ENCODE measurements around the gene CD52. TPM values are rescaled to one million over a fixed set of nuclear protein-coding genes. Genes with fewer than 3 reads are reported as not detected.

CD52 gene
- total and polyA plus RNA-seq, 2 experiments from 2014 or later: 7.3 TPM; not detected in 1

- no peaks in the 10 kb centered on the region for H3K79me2 ChIP-seq (replicated peaks; ENCODE audit: insufficient read depth)
- no peak overlapping the region for H3K4me2 ChIP-seq
- H3K27me3 ChIP-seq (ENCODE audit: insufficient read depth): peaks cover 26% of the 10 kb centered on the region
- no peak overlapping the region for H3K27ac ChIP-seq (ENCODE audit: low read depth)
- no peak for ATAC-seq
- H3K4me1 ChIP-seq (ENCODE audit: insufficient read depth): peaks cover 15% of the 10 kb centered on the region
- Mint-ChIP-seq H3K36me3 (ENCODE audit: low read depth) (no peaks in the 10 kb centered on the region), H3K4me1 (peaks cover 43% of the 10 kb centered on the region), H3K27me3 (ENCODE audit: insufficient read depth, low read depth, poor library complexity) (peaks cover 33% of the 10 kb centered on the region), H3K27ac (no peak overlapping the region), H3K4me3 (no peak overlapping the region), H3K9me3 (no peaks in the 10 kb centered on the region)
- TF ChIP-seq STAT1 (IDR thresholded peaks at IDR 0.05; ENCODE audit: unreplicated experiment): no peak
- TF ChIP-seq, protein P1, sequence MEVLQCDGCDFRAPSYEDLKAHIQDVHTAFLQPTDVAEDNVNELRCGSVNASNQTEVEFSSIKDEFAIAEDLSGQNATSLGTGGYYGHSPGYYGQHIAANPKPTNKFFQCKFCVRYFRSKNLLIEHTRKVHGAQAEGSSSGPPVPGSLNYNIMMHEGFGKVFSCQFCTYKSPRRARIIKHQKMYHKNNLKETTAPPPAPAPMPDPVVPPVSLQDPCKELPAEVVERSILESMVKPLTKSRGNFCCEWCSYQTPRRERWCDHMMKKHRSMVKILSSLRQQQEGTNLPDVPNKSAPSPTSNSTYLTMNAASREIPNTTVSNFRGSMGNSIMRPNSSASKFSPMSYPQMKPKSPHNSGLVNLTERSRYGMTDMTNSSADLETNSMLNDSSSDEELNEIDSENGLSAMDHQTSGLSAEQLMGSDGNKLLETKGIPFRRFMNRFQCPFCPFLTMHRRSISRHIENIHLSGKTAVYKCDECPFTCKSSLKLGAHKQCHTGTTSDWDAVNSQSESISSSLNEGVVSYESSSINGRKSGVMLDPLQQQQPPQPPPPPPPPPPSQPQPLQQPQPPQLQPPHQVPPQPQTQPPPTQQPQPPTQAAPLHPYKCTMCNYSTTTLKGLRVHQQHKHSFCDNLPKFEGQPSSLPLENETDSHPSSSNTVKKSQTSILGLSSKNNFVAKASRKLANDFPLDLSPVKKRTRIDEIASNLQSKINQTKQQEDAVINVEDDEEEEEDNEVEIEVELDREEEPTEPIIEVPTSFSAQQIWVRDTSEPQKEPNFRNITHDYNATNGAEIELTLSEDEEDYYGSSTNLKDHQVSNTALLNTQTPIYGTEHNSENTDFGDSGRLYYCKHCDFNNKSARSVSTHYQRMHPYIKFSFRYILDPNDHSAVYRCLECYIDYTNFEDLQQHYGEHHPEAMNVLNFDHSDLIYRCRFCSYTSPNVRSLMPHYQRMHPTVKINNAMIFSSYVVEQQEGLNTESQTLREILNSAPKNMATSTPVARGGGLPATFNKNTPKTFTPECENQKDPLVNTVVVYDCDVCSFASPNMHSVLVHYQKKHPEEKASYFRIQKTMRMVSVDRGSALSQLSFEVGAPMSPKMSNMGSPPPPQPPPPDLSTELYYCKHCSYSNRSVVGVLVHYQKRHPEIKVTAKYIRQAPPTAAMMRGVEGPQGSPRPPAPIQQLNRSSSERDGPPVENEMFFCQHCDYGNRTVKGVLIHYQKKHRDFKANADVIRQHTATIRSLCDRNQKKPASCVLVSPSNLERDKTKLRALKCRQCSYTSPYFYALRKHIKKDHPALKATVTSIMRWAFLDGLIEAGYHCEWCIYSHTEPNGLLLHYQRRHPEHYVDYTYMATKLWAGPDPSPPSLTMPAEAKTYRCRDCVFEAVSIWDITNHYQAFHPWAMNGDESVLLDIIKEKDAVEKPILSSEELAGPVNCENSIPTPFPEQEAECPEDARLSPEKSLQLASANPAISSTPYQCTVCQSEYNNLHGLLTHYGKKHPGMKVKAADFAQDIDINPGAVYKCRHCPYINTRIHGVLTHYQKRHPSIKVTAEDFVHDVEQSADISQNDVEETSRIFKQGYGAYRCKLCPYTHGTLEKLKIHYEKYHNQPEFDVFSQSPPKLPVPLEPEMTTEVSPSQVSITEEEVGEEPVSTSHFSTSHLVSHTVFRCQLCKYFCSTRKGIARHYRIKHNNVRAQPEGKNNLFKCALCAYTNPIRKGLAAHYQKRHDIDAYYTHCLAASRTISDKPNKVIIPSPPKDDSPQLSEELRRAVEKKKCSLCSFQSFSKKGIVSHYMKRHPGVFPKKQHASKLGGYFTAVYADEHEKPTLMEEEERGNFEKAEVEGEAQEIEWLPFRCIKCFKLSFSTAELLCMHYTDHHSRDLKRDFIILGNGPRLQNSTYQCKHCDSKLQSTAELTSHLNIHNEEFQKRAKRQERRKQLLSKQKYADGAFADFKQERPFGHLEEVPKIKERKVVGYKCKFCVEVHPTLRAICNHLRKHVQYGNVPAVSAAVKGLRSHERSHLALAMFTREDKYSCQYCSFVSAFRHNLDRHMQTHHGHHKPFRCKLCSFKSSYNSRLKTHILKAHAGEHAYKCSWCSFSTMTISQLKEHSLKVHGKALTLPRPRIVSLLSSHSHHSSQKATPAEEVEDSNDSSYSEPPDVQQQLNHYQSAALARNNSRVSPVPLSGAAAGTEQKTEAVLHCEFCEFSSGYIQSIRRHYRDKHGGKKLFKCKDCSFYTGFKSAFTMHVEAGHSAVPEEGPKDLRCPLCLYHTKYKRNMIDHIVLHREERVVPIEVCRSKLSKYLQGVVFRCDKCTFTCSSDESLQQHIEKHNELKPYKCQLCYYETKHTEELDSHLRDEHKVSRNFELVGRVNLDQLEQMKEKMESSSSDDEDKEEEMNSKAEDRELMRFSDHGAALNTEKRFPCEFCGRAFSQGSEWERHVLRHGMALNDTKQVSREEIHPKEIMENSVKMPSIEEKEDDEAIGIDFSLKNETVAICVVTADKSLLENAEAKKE (CRISPR knock-in tag; IDR thresholded peaks at IDR 0.05): no peak
- TF ChIP-seq, protein P2, sequence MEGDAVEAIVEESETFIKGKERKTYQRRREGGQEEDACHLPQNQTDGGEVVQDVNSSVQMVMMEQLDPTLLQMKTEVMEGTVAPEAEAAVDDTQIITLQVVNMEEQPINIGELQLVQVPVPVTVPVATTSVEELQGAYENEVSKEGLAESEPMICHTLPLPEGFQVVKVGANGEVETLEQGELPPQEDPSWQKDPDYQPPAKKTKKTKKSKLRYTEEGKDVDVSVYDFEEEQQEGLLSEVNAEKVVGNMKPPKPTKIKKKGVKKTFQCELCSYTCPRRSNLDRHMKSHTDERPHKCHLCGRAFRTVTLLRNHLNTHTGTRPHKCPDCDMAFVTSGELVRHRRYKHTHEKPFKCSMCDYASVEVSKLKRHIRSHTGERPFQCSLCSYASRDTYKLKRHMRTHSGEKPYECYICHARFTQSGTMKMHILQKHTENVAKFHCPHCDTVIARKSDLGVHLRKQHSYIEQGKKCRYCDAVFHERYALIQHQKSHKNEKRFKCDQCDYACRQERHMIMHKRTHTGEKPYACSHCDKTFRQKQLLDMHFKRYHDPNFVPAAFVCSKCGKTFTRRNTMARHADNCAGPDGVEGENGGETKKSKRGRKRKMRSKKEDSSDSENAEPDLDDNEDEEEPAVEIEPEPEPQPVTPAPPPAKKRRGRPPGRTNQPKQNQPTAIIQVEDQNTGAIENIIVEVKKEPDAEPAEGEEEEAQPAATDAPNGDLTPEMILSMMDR (conservative IDR thresholded peaks at IDR 0.05; ENCODE audit: low read depth in 2 of 2): no peak
- no peaks in the 10 kb centered on the region for H3K36me3 ChIP-seq (ENCODE audit: insufficient read depth)
- no peaks in the 10 kb centered on the region for H4K20me1 ChIP-seq (replicated peaks; ENCODE audit: insufficient read depth)
- H3F3A ChIP-seq (replicated peaks; ENCODE audit: low read depth): peaks cover 10% of the 10 kb centered on the region; the same call in 1 of the 2 replicates
- H3K4me3 ChIP-seq: no peak overlapping the region
- no peak for DNase-seq (ENCODE audit: low spot score)
- no peak overlapping the region for H2AFZ ChIP-seq
- no peaks in the 10 kb centered on the region for H3K9me2 ChIP-seq (ENCODE audit: insufficient read depth)
Measured at GRCh38 chr1:26357121-26357602, 39.4 kb downstream of the CD52 start.
